ENCODE results near the gene CTNNBIP1.
A peak's percentile ranks its signal among the peaks of the same experiment; 100 is the strongest.

CTNNBIP1 gene

GRCh38 chr1:9890224-9890731, 19.8 kb downstream of the CTNNBIP1 start:
- peak; percentile 95 for DNase-seq (ENCODE audit: low spot score)
- TF ChIP-seq CTCF (conservative IDR thresholded peaks at IDR 0.05; ENCODE audit: low read depth): no peak
- ChIA-PET CTCF (interaction anchor here (0.6 to 0.7 kb wide), 4 partner anchors 31 to 865 kb away, joined by 3 to 5 read pairs (median 3); no protein-coding TSS in a partner anchor), POLR2A (ENCODE audit: low non-redundant PET) (interaction anchor here (1.1 to 1.7 kb wide), 2 partner anchors 18 to 20 kb away, joined by 6 to 10 read pairs; partner anchors contain the start of gene CTNNBIP1)
- peak overlapping the region; percentile 99 for H3K27ac ChIP-seq

- CTCF ChIA-PET: interaction anchor here (0.6 kb wide), 1 partner anchor 53 kb away, joined by 4 read pairs; no protein-coding TSS in a partner anchor
- POLR2A ChIA-PET (ENCODE audit: low non-redundant PET): no interaction called here
- DNase-seq (ENCODE audit: low spot score): no peak
- peak overlapping the region; percentile 99 for H3K27ac ChIP-seq
- no peak for TF ChIP-seq CTCF (conservative IDR thresholded peaks at IDR 0.05; ENCODE audit: low read depth)
Observed at GRCh38 chr1:9889411-9889810, 20.7 kb downstream of the CTNNBIP1 start.

- CTCF ChIA-PET: no interaction called here
- H3K27ac ChIP-seq: peak overlapping the region; percentile 99
- POLR2A ChIA-PET (ENCODE audit: low non-redundant PET): no interaction called here
- DNase-seq (ENCODE audit: low spot score): no peak
- no peak for TF ChIP-seq CTCF (conservative IDR thresholded peaks at IDR 0.05; ENCODE audit: low read depth)
Observed at GRCh38 chr1:9888886-9889285, 21.2 kb downstream of the CTNNBIP1 start.

DNA sequence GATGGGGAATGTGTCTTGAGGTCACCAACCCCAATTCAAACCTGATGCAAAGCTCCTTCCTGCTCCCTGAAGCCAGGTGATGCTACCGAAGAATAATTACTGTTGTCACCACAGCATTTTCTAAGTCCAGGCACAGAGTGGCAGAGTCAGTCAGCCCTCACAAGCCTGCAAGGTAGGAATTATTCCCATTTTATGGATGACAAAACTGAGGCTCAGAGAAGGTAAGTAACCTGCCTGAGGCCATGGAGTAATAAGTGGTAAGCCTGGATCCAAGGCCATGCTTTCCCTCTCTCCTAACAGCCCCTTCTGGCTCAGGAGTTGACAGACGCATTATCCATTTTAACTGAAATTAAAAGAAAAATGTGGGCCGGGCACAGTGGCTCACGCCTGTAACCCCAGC, 23.0 kb downstream of the CTNNBIP1 start:
- peak overlapping the region; percentile 99 for H3K27ac ChIP-seq
- ChIA-PET POLR2A (ENCODE audit: low non-redundant PET) (no interaction called here), CTCF (interaction anchor here (0.7 kb wide), 1 partner anchor 24 kb away, joined by 4 read pairs; no protein-coding TSS in a partner anchor)
- DNase-seq (ENCODE audit: low spot score): no peak
- no peak for TF ChIP-seq CTCF (conservative IDR thresholded peaks at IDR 0.05; ENCODE audit: low read depth)

- H3K27ac ChIP-seq: peak overlapping the region; percentile 27
- CTCF ChIA-PET: interaction anchor here (0.8 kb wide), 1 partner anchor 101 kb away, joined by 3 read pairs; no protein-coding TSS in a partner anchor
- POLR2A ChIA-PET (ENCODE audit: low non-redundant PET): no interaction called here
- no peak for TF ChIP-seq CTCF (conservative IDR thresholded peaks at IDR 0.05; ENCODE audit: low read depth)
- DNase-seq (ENCODE audit: low spot score): no peak
Observed at GRCh38 chr1:9886092-9886742, 23.9 kb downstream of the CTNNBIP1 start.

- POLR2A ChIA-PET (ENCODE audit: low non-redundant PET): no interaction called here
- peak overlapping the region; percentile 81 for H3K27ac ChIP-seq
- no peak for DNase-seq (ENCODE audit: low spot score)
- TF ChIP-seq CTCF (conservative IDR thresholded peaks at IDR 0.05; ENCODE audit: low read depth): no peak
- CTCF ChIA-PET: interaction anchor here (0.7 kb wide), 1 partner anchor 16 kb away, joined by 4 read pairs; no protein-coding TSS in a partner anchor
Observed at GRCh38 chr1:9884805-9885204, 25.3 kb downstream of the CTNNBIP1 start.
